ENCODE data around the gene MACROH2A1. TPM values are rescaled to one million over a fixed set of nuclear protein-coding genes. Genes with fewer than 3 reads are reported as not detected.

MACROH2A1 gene
- total and polyA plus RNA-seq, 2 donors from 2014 or later = 99.4 to 144 TPM

GRCh38 chr5:135384898-135385297 is 14.1 kb downstream of the MACROH2A1 start:
- FAIRE-seq (no peak), DNase-seq (no peak)
- Histone ChIP-seq H3K27me3 (ENCODE audit: control insufficient read depth, insufficient read depth, low read length) (no peaks in the 10 kb centered on the region), H3K9ac (ENCODE audit: low read length in 3 of 3) (no peak overlapping the region), H3K27ac (ENCODE audit: low read depth in 2 of 2, low read length in 2 of 2) (no peak overlapping the region), H3K9me3 (ENCODE audit: control insufficient read depth in 2 of 3, insufficient read depth in 1 of 3, low read length in 3 of 3) (no peaks in the 10 kb centered on the region), H3K4me1 (ENCODE audit: control insufficient read depth in 2 of 3, insufficient read depth in 2 of 3, low read depth in 1 of 3, low read length in 3 of 3) (peaks cover 0 to 16% (median 0%) of the 10 kb centered on the region in 3 donors), H3K4me3 (ENCODE audit: low read length in 3 of 3) (no peak overlapping the region), H3K36me3 (ENCODE audit: control insufficient read depth in 2 of 3, insufficient read depth in 3 of 3, low read length in 3 of 3) (peaks cover 13 to 23% (median 22%) of the 10 kb centered on the region in 3 donors)
- intact Hi-C loops (cut with DNase I) = no loop called here
- no peak for TF ChIP-seq CTCF (IDR thresholded peaks at IDR 0.05; ENCODE audit: borderline replicate concordance, extremely low read depth, insufficient read depth)

- H3K27me3 ChIP-seq (ENCODE audit: control insufficient read depth, insufficient read depth, low read length) = no peaks in the 10 kb centered on the region
- no peak for TF ChIP-seq CTCF (IDR thresholded peaks at IDR 0.05; ENCODE audit: borderline replicate concordance, extremely low read depth, insufficient read depth)
- H3K27ac ChIP-seq (ENCODE audit: low read depth in 2 of 2, low read length in 2 of 2) = no peak overlapping the region
- H3K36me3 ChIP-seq (ENCODE audit: control insufficient read depth in 2 of 3, insufficient read depth in 3 of 3, low read length in 3 of 3) = peaks cover 13 to 28% (median 22%) of the 10 kb centered on the region in 3 donors
- intact Hi-C loops (cut with DNase I) = no loop called here
- no peak overlapping the region for H3K9ac ChIP-seq (ENCODE audit: low read length in 3 of 3)
- H3K4me3 ChIP-seq (ENCODE audit: low read length in 3 of 3) = no peak overlapping the region
- DNase-seq (no peak), FAIRE-seq (no peak)
- no peaks in the 10 kb centered on the region for H3K9me3 ChIP-seq (ENCODE audit: control insufficient read depth in 2 of 3, insufficient read depth in 1 of 3, low read length in 3 of 3)
- H3K4me1 ChIP-seq (ENCODE audit: control insufficient read depth in 2 of 3, insufficient read depth in 2 of 3, low read depth in 1 of 3, low read length in 3 of 3) = peaks cover 0 to 16% (median 0%) of the 10 kb centered on the region in 3 donors
Observed at GRCh38 chr5:135383803-135384495, 15.1 kb downstream of the MACROH2A1 start.

GRCh38 chr5:135382981-135383380 is 16.1 kb downstream of the MACROH2A1 start:
- peaks cover 10 to 32% (median 18%) of the 10 kb centered on the region in 3 donors for H3K36me3 ChIP-seq (ENCODE audit: control insufficient read depth in 2 of 3, insufficient read depth in 3 of 3, low read length in 3 of 3)
- intact Hi-C loops (cut with DNase I) = no loop called here
- peaks cover 0 to 17% (median 0%) of the 10 kb centered on the region in 3 donors for H3K4me1 ChIP-seq (ENCODE audit: control insufficient read depth in 2 of 3, insufficient read depth in 2 of 3, low read depth in 1 of 3, low read length in 3 of 3)
- TF ChIP-seq CTCF (IDR thresholded peaks at IDR 0.05; ENCODE audit: borderline replicate concordance, extremely low read depth, insufficient read depth) = no peak
- no peak overlapping the region for H3K27ac ChIP-seq (ENCODE audit: low read depth in 2 of 2, low read length in 2 of 2)
- DNase-seq (no peak), FAIRE-seq (no peak)
- no peaks in the 10 kb centered on the region for H3K9me3 ChIP-seq (ENCODE audit: control insufficient read depth in 2 of 3, insufficient read depth in 1 of 3, low read length in 3 of 3)
- no peaks in the 10 kb centered on the region for H3K27me3 ChIP-seq (ENCODE audit: control insufficient read depth, insufficient read depth, low read length)
- no peak overlapping the region for H3K4me3 ChIP-seq (ENCODE audit: low read length in 3 of 3)
- H3K9ac ChIP-seq (ENCODE audit: low read length in 3 of 3) = no peak overlapping the region
